HepG2 (cell line): Measurements from ENCODE around the gene SRR. TPM values are rescaled to one million over a fixed set of nuclear protein-coding genes. Genes with fewer than 3 reads are reported as not detected.
A peak's percentile ranks its signal among the peaks of the same experiment; 100 is the strongest.

Experiments used
- ERF ChIP-seq: IDR thresholded peaks from 2 replicates; pipeline ENCODE4 v1.6.1; 2018; ENCODE audit warnings: missing biosample characterization, missing genetic modification reagents
- FOXA3 ChIP-seq: IDR thresholded peaks from 2 replicates; pipeline ENCODE4 v1.6.1; 2016; ENCODE audit warnings: missing genetic modification reagents, missing compliant biosample characterization
- HES4 ChIP-seq: sonication (generic); formaldehyde crosslinking; IDR thresholded peaks from 2 replicates; pipeline ENCODE4 v1.9.0; 2021; ENCODE audit warnings: mild to moderate bottlenecking, missing genetic modification reagents, borderline replicate concordance
- HHEX ChIP-seq: IDR thresholded peaks from 2 replicates; pipeline ENCODE4 v1.6.1; 2016; ENCODE audit warnings: control low read depth
- KMT2B ChIP-seq: IDR thresholded peaks from 2 replicates; pipeline ENCODE4 v1.6.1; 2016; ENCODE audit warnings: missing genetic modification reagents, missing compliant biosample characterization
- NFIB ChIP-seq: sonication (generic); formaldehyde crosslinking; IDR thresholded peaks from 2 replicates; pipeline ENCODE4 v1.9.0; 2021; ENCODE audit warnings: missing genetic modification reagents, mild to moderate bottlenecking, borderline replicate concordance
- SAP130 ChIP-seq: IDR thresholded peaks from 2 replicates; pipeline ENCODE4 v1.6.1; 2016; ENCODE audit warnings: low read depth
- ZBTB40 ChIP-seq, 2 experiments: fragments of 450-650 bp in 1 of 2; sonication (generic) in 1 of 2; formaldehyde crosslinking in 1 of 2; IDR thresholded peaks; 2 replicates each; pipeline versions ENCODE4 v1.6.1 to v1.8.0; 2016 to 2022; ENCODE audit warnings: antibody characterized with exemption in 1 of 2, mild to moderate bottlenecking in 1 of 2, missing genetic modification reagents in 1 of 2
- ZMYM4 ChIP-seq: sonication (generic); formaldehyde crosslinking; IDR thresholded peaks from 2 replicates; pipeline ENCODE4 v1.8.1; 2023; ENCODE audit warnings: mild to moderate bottlenecking, missing genetic modification reagents
- ZNF10 ChIP-seq: sonication (generic); formaldehyde crosslinking; IDR thresholded peaks from 2 replicates; pipeline ENCODE4 v1.4.0; 2020; ENCODE audit warnings: mild to moderate bottlenecking, low read depth, missing genetic modification reagents, borderline replicate concordance
- ZNF121 ChIP-seq: sonication (generic); formaldehyde crosslinking; IDR thresholded peaks from 2 replicates; pipeline ENCODE4 v1.5.0; 2020; ENCODE audit warnings: mild to moderate bottlenecking, missing genetic modification reagents
- ZNF205 ChIP-seq: IDR thresholded peaks from 2 replicates; pipeline ENCODE4 v1.6.1; 2018; ENCODE audit warnings: missing biosample characterization, missing genetic modification reagents
- ZNF724P ChIP-seq: sonication (generic); formaldehyde crosslinking; IDR thresholded peaks from 2 replicates; pipeline ENCODE4 v1.8.0; 2022; ENCODE audit warnings: missing genetic modification reagents, borderline replicate concordance
- polyA plus RNA-seq, 8 experiments: library from polyadenylated mRNA; depleted of rRNA in 3 of 8; stranded (reverse) in 7 of 8; unstranded in 1 of 8; fragments of >200 nt; fragmentation: Illumina TruSeq in 4 of 8; extraction: Trizol in 4 of 8; gene quantifications; 2 replicates each; pipeline versions ENCODE4 v1.2.1 to v1.2.3, GENCODE V29; 2011 to 2016; ENCODE audit warnings: low read depth in 4 of 8, missing spikeins in 1 of 8, mixed read lengths in 1 of 8; ENCODE audit not compliant: insufficient read depth in 1 of 8
- total RNA-seq, 5 experiments: library from RNA; depleted of rRNA; stranded (reverse); fragments of >200 nt; fragmentation: Illumina TruSeq; extraction: Trizol; gene quantifications; 2 replicates each; pipeline ENCODE4 v1.2.3, GENCODE V29; 2016; ENCODE audit warnings: low read depth in 1 of 5
- TF ChIP-seq, protein P1 (sequence below): IDR thresholded peaks from 2 replicates; pipeline ENCODE4 v1.6.1; 2018; ENCODE audit warnings: missing genetic modification reagents, mild to moderate bottlenecking, missing compliant biosample characterization

SRR gene
- total and polyA plus RNA-seq, 2 of the 13 experiments (the other 11 are each of a cell fraction or from before 2014, with no cell fraction given) = 3.6 to 7.8 TPM

- TF ChIP-seq FOXA3 (CRISPR knock-in tag) = peak; percentile 8; the same call in 1 of the 2 replicates
- TF ChIP-seq ZBTB40 (IDR thresholded peaks at IDR 0.05) = no peak
- TF ChIP-seq ZBTB40 (CRISPR knock-in tag; IDR thresholded peaks at IDR 0.05) = peak; percentile 47; the same call in 1 of the 2 replicates
- TF ChIP-seq, protein P1, sequence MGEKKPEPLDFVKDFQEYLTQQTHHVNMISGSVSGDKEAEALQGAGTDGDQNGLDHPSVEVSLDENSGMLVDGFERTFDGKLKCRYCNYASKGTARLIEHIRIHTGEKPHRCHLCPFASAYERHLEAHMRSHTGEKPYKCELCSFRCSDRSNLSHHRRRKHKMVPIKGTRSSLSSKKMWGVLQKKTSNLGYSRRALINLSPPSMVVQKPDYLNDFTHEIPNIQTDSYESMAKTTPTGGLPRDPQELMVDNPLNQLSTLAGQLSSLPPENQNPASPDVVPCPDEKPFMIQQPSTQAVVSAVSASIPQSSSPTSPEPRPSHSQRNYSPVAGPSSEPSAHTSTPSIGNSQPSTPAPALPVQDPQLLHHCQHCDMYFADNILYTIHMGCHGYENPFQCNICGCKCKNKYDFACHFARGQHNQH = peak; percentile 39
- no peak for TF ChIP-seq NFIB
- TF ChIP-seq ZNF724P (CRISPR knock-in tag) = no peak
- TF ChIP-seq ZNF205 (CRISPR knock-in tag) = peak; percentile 7; the same call in 1 of the 2 replicates
- TF ChIP-seq ERF (CRISPR knock-in tag) = peak; percentile 66
- TF ChIP-seq ZNF10 (CRISPR knock-in tag) = no peak
- TF ChIP-seq ZNF121 = no peak
- no peak for TF ChIP-seq HHEX (CRISPR knock-in tag)
- peak; percentile 21; the same call in 1 of the 2 replicates for TF ChIP-seq KMT2B
- TF ChIP-seq HES4 = peak; percentile 10; the same call in 1 of the 2 replicates
- no peak for TF ChIP-seq ZMYM4 (CRISPR knock-in tag)
- TF ChIP-seq SAP130 = peak; percentile 54
Measured at GRCh38 chr17:2303204-2304188, at the start of gene SRR, which contains the start of gene SMG6 (continued).
